HG02623 (cell line): ENCODE data around the gene FKBP15.

Experiments used
- ATAC-seq: cut with Tn5 transposase; IDR thresholded peaks from one replicate; pipeline ENCODE4 v1.9.1; 2021; ENCODE audit warnings: moderate library complexity; ENCODE audit not compliant: unreplicated experiment

Gene FKBP15

DNA sequence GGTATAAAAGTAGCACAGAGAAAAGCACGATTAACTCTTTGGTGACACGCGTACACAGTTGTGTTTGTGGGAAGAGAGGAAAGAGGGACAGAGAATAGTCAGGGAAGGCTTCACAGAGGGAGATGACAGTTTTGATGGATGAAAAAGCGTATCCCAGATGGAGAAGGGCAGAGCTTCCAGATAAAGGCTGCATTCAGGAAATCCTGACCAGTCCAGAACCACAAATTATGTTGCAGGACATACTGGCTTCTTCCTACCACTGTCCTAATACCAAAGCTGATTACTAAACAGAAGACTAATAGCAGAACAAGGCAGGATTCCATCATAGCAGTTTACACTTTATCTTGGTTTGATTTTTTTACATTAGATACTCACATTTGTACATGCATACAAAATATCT is 35.8 kb downstream of the FKBP15 start:
- ATAC-seq = no peak

DNA sequence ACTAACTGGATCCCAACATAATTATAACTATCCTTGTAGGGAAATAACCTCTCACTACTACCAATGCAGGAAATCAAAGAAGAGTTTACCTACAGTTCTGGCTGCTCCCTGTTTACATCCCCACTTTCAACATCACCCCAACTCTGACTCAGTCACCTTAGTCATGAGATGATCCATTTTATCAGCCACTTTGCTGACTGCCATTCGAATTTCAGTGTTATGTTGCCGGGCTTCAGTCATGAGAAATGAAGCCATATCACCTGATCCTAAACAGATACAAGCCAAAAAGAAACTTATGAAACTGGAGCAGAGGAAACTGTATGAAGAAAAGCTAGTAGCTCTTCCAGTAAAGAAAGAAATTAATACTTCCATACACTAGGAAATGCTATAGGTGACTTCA is 36.5 kb downstream of the FKBP15 start:
- ATAC-seq = no peak

DNA sequence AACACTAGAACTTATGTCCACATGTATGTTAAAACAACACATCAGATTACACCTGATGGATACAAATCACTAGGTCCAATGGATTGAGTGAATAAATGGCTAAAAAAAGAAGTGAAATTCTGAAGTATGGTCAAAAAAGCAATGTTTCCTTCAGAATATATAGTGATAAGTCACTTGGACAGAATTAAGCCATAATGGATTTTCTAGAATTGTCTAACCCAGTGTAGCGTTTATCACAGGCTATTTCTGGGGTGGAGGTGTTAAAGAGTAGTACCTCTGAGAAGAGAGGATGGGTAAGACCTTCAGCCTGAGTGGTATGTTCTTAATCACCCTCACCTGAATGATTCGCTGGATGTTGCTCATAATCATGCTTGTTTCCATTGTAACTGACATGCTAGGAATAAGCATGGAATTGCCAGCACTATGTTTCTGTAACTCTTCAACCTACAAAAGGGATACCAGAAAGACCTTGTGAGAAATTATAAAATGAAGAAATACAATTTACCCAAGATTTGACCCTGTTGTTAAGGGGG is 37.1 kb downstream of the FKBP15 start:
- no peak for ATAC-seq

DNA sequence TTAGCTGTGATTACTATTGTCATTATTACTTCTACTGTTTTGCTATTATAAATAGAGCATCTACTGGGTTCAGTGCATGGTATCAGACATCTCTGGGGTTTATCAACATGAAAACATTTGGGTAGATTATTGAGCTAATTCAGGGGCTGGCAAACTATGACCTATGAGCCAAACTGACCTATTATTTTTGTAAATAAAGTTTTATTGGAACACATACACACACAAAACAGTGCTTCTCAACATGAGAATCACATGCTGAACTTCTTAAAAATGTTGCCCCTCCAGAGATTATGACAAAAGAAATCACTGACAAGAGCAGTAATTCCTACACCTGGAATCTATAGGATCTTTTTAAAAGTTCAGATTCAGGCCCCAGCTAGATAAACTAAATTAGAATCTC is 39.9 kb downstream of the FKBP15 start:
- ATAC-seq = no peak

DNA sequence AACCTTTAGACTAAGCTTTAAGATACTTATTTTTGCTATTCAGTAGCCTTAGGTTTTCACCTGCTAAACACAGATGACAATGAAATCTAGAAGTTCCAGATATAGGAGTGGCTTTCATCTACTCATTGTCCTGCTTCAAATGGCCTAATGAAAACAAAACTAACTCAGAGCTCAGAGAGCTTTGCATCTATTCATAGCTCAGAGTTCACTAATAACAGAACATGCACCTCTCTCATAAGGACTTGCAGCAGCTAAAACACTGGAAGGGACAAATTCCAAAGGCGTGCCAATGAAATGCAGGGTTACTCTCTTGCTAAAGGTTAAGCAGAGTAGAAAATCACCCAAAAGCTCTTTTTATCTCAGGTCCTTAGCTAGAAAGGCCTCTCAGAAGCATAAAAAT is 41.2 kb downstream of the FKBP15 start:
- no peak for ATAC-seq

DNA sequence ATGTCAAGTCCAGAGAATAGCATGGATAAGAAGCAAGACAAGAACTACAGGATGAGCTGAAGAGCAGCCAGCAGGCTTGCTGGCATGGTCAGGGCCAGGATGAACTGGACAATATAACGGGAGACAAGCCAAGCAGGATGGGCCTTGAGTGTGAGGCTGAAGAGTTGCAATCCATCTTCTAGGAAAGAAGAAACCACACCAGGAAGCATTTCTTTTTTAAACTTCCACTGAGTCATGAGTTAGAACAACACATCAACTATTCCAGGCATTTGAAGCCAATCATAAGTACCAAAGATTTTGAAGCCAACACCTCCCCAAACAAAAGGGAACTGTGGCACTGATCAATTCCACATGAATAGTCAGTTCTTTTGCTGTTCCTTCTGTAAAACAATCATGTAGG is 43.0 kb downstream of the FKBP15 start:
- ATAC-seq = no peak

DNA sequence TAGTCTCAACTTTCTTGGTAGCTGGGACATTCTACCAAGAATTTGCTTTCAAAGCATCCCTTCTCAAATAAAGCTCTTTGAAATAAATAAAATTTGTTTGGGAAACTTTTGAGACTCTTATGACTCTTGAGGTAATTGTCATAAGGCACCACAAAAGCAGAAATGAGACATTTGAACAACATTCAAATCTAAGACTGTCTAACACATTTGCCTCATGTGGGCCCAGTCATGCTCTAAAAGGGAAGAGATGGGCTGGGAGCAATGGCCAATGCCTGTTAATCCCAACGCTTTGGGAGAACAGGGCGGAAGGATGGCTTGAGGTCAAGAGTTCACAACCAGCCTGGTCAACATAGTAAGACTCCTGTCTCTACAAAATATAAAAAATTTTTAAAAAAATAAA is 43.8 kb downstream of the FKBP15 start:
- no peak for ATAC-seq

DNA sequence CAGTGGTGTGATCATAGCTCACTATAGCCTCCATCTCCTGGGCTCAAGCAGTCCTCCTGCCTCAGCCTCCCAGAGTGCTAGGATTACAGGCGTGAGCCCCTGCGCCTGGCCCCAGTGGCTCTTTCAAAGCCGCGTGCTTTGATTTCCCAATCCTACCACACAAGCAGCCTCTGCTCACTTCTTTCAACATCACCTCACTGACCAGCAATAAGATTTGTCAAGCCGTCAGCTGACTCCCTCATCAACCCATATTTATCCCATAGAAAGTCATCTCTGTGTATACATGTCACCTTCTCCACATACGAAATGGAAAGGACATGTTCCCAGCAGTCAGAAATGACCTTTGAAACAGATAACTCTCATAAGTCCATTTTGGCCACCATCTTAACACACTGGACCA is 44.3 kb downstream of the FKBP15 start:
- ATAC-seq = no peak

DNA sequence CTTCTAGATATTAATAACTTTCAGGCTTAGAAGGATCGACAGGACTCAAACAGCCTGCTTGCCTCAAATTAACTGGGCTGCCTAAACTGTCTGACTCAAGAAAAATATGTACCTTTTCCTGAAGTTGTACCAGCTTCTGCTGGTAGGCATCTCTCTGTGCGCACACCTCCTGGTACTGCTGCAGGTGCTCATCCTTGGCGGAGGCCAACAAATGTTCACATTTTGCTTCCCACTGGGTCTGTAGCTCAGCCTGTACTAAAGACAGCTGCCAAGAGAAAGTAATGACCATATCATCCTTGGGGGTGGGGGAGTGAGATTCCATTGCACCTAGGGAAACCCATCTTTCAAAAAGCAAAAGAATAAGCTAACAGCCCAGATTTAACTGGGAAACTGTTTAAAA is 47.7 kb downstream of the FKBP15 start:
- ATAC-seq = no peak

DNA sequence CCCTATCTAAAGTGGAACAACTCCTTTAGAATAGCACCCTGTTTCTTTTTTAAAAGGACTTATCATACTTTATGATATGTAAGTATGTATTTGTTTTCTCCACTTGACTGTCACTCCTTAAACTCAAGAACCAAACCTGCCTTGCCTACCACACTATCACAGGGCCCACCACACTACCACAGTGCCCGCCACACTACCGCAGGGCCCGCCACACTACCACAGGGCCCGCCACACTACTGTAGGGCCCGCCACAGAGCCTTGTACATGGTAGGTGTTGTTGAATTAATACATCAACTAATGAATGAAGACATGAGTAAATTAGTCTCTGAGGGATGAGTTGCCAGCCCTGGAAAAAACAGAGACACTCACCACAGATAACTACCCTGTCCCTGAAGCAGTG is 52.3 kb downstream of the FKBP15 start:
- ATAC-seq = no peak

DNA sequence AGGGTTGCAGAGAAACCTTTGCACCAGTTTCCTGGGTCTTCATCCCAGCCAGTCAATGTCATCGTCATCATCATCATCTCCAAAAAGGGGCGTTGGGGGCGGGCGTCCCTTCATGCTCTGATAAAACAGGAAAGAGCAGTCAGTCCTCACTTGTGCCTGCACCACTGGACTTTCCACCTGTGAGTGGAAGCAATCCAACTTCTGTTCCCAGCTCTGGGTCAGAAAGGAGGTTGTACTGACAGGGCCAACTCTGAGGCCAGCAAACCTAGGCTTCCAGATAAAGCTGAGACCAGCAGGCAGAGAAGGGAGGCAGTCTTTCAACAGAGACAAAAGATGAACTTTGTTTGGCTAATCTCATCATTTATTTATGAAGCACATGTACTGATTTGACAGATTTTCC is 55.0 kb downstream of the FKBP15 start:
- no peak for ATAC-seq

DNA sequence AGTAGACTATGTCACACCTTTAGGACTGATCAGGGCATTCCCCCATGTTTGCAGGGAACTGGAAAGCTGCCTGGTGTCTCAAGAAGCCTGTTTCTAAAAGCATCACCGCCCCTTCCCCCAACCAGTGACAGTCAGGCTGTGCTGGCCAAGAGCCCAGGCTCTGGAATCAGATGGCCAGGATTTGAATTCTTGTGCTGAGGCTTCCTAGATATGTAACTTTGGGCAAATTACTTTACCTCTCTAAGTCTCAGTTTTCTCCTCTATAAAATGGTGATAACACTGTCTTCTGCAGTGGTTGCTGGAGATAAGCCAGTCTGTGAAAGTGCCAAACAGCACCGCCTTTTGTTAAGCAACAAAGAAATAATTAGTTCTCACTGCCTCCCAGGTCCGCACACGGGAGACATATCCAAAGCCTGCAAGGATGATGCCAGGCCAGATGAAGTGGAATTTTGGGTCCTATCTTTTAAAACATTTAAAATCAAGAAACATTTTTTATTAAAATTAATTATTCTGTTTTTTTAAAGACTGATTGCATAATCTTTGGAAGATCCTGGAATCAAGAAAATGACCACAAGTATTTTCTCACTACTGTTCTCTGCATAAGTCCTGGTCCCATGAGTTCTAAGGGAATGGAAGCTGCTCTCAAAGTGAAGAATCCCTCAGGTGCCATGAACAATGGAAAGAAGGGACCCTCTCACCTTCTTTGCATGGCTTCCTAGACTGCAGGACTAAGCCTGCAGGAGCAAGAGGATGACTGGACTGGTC is 56.4 kb downstream of the FKBP15 start:
- ATAC-seq = no peak

DNA sequence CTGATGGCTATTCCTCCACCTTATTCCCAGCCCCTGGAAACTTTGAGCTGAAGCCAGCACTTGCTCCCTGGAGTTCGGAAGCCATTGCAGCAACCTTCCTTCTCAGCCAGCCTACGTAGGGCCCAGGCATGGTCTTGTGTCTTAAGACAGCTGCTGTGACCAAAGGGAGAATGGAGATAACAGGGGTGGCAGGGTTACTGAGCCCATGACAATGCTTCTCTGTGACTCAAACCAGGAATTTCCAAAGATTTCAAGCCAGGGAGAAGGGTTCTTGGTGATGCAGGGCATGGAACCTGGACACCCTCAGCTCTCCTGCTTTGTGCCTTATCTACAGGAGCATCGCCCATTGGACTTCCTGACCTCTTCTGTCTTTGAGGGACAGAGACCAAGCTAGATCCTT is 58.1 kb downstream of the FKBP15 start:
- ATAC-seq = no peak

DNA sequence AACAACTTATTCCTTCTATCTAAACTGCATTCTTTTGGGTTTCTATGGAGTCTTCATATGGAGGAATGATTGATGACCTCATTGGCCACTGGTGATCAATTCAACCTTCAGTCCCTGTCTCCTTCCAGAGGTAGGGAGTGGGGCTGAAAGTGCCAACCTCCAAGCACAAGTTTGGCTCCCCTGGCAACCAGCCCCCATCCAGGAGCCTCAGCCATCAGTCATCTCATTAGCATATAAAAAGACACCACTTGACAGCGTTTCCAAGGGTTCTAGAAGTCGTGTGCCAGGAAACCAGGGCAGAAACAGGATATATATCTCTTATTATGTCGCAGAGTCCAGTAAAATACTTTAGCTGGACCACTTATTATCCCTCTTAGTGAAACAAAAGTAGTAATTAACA is 60.5 kb downstream of the FKBP15 start:
- ATAC-seq = no peak

DNA sequence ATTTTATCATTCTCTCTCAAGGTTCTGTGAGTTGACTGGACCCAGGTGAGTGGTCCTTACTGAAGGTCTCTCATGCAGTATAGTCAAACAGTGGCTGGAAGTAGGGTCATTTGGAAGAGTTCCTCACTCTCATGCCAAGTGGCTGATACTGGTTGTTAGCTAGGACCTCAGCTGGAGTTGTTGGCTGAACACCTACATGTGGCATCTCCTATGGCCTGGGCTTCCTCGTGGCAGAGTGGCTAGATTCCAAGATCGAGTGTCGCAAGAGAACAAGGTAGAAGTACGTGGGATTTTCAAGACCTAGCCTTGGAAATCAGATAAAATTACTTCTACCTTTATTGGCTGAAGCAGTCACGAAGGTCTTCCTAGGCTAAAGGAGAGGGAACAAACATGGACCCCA is 62.6 kb downstream of the FKBP15 start:
- ATAC-seq = no peak

DNA sequence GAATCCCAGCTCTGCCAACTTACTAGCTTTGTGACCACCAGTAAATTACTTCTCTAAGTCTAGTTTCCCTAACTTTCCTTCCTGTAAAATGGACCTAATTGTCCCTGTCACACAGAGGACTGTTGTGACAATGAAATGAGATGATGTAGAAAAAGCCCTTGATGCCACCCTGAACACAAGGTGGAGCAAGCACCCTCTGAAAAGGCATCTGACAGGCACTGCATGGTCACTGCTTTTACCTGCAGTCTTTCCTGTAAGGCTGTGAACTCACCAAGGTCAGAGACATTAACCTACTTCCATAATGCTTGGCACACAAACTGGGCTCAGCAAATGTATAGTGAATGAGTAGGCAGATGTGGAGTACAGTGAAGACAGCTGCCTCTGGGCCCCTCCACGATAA is 64.2 kb downstream of the FKBP15 start:
- ATAC-seq = no peak

DNA sequence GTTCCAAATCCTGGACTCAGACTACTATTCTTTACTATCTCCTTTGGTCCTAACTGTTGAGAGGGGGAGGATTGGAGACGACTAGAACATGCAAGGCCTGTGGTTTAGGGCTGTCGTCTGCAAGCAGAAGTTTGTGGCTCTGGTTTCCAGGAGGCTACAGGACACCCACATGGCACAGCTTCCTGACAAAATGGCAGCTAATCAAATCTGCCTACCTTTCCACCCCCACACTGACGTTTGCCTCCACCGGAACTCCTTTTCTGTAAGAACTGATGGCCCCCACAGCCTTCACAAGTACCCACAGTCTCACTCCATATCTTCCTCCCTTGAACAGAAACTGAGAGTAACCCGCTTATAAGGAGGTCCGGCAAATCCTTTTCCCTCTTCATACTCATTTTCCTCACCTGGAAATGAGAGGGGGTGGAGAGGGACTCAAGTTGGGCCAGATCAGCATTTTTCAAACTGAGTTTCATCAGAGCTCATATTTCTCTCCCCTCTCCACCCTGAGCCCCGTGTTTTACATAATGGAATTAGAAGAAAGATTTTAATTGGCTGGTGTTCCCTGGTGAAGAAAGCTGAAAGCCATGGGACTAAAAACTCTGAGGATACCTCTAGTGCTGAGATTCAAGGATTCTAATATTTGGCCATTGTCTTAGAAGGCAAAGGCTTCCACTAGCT is 65.0 kb downstream of the FKBP15 start:
- ATAC-seq = no peak

DNA sequence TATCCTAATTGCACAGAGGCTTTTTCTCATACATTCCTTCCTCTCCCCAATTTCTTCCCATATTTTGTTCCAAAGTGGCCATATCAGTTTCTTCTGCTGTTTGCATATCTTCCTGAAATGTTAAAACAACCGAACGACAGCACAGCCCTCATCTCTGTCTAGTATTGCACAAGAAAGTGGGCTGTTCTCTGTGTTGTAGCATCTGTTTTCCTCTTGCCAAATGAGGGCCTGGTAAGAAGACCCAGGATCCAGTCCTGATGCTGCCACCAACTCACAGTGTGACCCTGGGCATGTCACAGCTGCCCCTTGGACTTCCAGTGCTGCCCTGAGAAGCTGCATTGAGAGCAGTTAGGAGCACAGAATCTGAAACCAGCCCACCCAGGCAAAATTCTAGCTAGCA is 66.1 kb downstream of the FKBP15 start:
- ATAC-seq = no peak

DNA sequence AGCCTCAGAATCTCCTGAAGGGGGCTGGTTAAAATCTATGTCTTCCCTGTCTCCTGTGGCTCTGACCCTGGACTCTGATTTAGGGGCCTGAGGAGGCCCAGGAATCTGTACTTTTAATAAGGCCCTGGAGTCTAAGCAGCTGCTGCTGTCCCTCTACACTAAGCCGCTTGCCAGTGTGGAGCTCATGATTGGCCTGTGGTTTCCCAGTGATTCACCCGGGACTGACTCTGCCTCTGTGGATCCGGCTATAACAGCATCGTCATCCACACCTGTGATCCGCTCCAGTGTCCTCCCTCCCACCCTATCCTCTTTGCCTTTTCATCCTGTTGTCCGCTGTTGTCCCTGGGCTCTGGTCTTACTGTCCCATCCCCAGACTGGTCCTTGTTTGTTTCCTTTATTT is 66.6 kb downstream of the FKBP15 start:
- ATAC-seq = no peak

DNA sequence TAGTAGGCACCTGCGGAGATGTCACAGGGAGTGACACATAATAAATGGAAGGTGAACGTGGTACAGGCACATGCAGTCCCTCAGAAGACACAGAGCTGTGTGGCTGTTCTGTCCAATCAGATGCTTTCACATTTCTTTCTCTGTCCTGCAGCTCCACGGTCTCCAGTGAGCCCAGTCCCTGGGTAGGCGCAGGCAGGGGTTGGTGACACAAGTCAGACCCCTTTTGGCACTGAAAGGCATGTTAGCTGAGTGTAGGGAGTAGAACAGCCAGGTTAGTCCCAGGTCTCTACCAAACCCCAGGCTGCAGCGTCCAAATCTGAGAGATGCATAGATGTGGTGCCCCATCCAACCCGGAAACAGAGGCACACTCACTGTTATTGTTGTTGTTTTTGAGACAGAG is 67.5 kb downstream of the FKBP15 start:
- no peak for ATAC-seq

DNA sequence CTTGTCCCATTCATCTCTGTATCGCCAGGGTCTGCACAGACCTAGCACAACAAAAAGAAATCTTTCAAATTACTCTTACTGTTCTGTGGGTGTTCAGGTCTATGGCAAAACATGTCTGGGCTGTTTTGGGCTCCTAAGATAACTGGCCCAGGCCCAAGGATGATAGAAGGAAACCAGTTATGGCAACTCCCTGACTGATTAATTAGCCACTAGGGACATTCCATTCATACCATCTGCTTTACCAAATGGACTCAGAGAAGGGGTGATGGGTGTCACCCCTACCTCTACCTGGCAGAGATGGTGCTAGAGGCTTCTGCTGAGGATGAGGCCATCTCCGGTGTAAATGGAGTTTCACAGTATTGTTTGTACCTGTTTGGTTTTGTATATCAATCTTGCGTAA is 68.4 kb downstream of the FKBP15 start:
- ATAC-seq = no peak
